Glutamatergic neuron (in vitro differentiated cells): Measurements from ENCODE around the gene ZNF776. TPM values are rescaled to one million over a fixed set of nuclear protein-coding genes. Genes with fewer than 3 reads are reported as not detected.
"Not testable (repeated sequence)": the region's sequence is repeated elsewhere in the genome, so short reads cannot be mapped to it uniquely, and the experiment has no call there.

Source experiments
- DNase-seq: peaks from one replicate; pipeline ENCODE4 v3.0.0; 2022
- H3K27ac Mint-ChIP-seq: one replicate; pipeline ENCODE4 v1.8.0; 2020; ENCODE audit warnings: mild to moderate bottlenecking, mixed read lengths, inconsistent platforms; ENCODE audit not compliant: unreplicated experiment
- H3K27me3 Mint-ChIP-seq: one replicate; pipeline ENCODE4 v1.8.0; 2020; ENCODE audit warnings: mild to moderate bottlenecking, moderate library complexity, mixed read lengths, inconsistent platforms; ENCODE audit not compliant: unreplicated experiment
- H3K36me3 Mint-ChIP-seq: one replicate; pipeline ENCODE4 v1.8.0; 2020; ENCODE audit warnings: mild to moderate bottlenecking, mixed read lengths, inconsistent platforms; ENCODE audit not compliant: unreplicated experiment
- H3K4me1 Mint-ChIP-seq: one replicate; pipeline ENCODE4 v1.8.0; 2020; ENCODE audit warnings: mild to moderate bottlenecking, low read depth, mixed read lengths, inconsistent platforms; ENCODE audit not compliant: unreplicated experiment
- H3K4me3 Mint-ChIP-seq: one replicate; pipeline ENCODE4 v1.8.0; 2020; ENCODE audit warnings: mild to moderate bottlenecking, mixed read lengths, inconsistent platforms; ENCODE audit not compliant: unreplicated experiment
- H3K9me3 Mint-ChIP-seq: one replicate; pipeline ENCODE4 v1.8.0; 2020; ENCODE audit warnings: mild to moderate bottlenecking, moderate library complexity, mixed read lengths, inconsistent platforms; ENCODE audit not compliant: unreplicated experiment
- total RNA-seq: library from RNA; stranded (reverse); fragmentation: NEBNext Ultra II Directional; extraction: Animal tissue kit (Norgen Biotek cat#: 25700); gene quantifications from one replicate; pipeline ENCODE4 v1.2.1, GENCODE V29; 2021; ENCODE audit not compliant: unreplicated experiment
- TF ChIP-seq, protein P1 (sequence below): fragments of 200-600 bp; sonication (generic); IDR thresholded peaks from one replicate; pipeline ENCODE4 v1.5.0; 2021; ENCODE audit not compliant: partially characterized antibody, unreplicated experiment

ZNF776 gene
- total RNA-seq, 1 donor from 2014 or later, result 41.5 TPM

DNA sequence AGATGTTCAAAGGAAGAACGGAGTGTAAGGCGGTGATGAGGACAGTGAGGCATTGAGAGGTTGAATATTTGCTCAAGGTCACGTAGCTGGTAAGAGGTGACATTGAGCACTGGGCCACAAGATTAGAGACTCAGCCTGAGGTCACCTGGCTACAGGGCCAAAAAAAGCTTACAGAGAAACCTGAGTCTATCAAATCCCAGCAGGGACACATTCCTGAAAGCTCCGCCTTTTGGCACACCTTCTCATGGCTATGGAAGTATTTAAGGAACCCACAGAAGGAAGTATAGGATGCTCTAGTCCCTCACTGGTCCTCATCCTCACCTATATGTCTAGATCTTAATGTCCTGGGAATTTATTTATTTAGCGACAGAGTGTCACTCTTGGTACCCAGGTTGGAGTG is 40.3 kb downstream of the ZNF776 start:
- Mint-ChIP-seq H3K36me3 (peaks cover 31% of the 10 kb centered on the region), H3K27ac (no peak overlapping the region)
- DNase-seq, result no peak

DNA sequence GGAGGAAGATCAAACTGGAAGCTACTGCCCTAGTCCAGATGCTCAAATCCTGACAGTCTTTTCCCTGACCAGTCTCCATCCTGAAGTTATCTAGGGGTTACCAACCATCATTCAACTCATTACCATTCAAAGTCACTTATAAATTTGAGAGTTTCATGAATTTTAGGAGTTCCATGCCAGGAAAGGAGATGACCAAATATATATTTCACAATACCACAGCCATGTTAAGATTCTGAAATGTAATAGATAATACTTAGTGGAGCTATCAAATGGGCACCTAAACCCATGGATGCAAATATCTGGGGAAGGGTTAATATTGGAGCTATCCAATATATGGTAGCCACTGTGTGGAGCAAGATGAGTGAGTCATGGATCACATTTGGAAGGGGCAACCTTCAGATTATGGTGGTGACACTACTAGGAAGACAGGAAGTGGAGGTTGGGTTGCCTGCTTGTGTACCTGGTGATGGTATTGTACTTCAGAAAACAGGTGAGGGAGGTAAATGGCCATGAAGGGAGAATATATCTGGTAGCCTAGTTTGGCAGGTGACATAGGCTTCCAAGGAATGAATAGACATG is 41.6 kb downstream of the ZNF776 start:
- TF ChIP-seq, protein P1, sequence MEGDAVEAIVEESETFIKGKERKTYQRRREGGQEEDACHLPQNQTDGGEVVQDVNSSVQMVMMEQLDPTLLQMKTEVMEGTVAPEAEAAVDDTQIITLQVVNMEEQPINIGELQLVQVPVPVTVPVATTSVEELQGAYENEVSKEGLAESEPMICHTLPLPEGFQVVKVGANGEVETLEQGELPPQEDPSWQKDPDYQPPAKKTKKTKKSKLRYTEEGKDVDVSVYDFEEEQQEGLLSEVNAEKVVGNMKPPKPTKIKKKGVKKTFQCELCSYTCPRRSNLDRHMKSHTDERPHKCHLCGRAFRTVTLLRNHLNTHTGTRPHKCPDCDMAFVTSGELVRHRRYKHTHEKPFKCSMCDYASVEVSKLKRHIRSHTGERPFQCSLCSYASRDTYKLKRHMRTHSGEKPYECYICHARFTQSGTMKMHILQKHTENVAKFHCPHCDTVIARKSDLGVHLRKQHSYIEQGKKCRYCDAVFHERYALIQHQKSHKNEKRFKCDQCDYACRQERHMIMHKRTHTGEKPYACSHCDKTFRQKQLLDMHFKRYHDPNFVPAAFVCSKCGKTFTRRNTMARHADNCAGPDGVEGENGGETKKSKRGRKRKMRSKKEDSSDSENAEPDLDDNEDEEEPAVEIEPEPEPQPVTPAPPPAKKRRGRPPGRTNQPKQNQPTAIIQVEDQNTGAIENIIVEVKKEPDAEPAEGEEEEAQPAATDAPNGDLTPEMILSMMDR, result no peak
- Mint-ChIP-seq H3K4me1 (peaks cover 1% of the 10 kb centered on the region), H3K27ac (no peak overlapping the region), H3K36me3 (peaks cover 31% of the 10 kb centered on the region), H3K9me3 (peaks cover 2% of the 10 kb centered on the region), H3K27me3 (no peaks in the 10 kb centered on the region), H3K4me3 (peak overlapping the region; percentile 42)
- DNase-seq, result no peak

More for the DNA sequence above, 40.3 kb downstream of the ZNF776 start:
- H3K27me3 Mint-ChIP-seq, result no peaks in the 10 kb centered on the region
- no peaks in the 10 kb centered on the region for H3K4me1 Mint-ChIP-seq
- TF ChIP-seq, protein P1, result no peak
- H3K9me3 Mint-ChIP-seq, result peaks cover 2% of the 10 kb centered on the region
- no peak overlapping the region for H3K4me3 Mint-ChIP-seq

DNA sequence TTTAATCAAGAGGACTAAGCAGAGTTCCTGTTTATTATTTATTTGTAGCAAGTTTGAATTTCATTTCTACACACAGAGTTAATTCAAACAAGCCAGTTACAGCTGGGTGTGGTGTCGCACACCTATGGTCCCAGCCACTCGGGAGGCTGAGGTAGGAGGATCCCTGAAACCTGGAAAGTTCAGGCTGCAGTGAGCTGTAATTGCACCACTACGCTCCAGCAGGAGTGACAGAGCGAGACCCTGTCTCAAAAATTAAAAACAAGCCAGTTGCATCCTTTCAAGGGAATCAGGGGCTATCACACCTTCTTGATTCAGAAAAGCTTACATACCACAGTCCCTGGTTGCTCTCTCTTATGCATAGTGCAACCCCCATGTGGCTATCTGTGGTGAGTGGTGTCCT is 42.7 kb downstream of the ZNF776 start:
- no peak for DNase-seq
- Mint-ChIP-seq H3K36me3 (peaks cover 31% of the 10 kb centered on the region), H3K4me3 (no peak overlapping the region), H3K4me1 (peaks cover 1% of the 10 kb centered on the region), H3K27me3 (no peaks in the 10 kb centered on the region), H3K9me3 (peaks cover 2% of the 10 kb centered on the region), H3K27ac (no peak overlapping the region)
- TF ChIP-seq, protein P1, result no peak

DNA sequence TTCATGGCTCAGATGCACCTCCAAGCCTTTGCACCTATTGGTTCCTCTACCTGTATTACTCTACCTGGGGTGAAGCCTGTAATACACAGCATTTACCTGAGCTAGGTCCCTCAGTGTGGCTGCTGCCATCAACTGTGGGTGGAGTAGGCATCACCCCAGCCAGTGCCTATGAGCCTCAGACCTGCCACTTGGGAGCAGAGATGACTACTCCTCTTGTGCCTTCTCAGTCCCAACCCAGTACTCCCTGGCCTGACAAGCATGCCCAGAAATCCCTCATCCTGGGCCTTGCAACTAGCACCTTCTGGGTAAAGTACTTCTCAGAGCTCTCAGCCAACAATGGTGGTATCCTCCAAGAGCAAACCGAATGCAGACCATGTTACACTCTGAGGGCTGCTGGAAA is 50.0 kb downstream of the ZNF776 start:
- not testable (repeated sequence) for H3K27me3 Mint-ChIP-seq, H3K4me1 Mint-ChIP-seq, H3K9me3 Mint-ChIP-seq, H3K4me3 Mint-ChIP-seq, DNase-seq, H3K27ac Mint-ChIP-seq, H3K36me3 Mint-ChIP-seq

DNA sequence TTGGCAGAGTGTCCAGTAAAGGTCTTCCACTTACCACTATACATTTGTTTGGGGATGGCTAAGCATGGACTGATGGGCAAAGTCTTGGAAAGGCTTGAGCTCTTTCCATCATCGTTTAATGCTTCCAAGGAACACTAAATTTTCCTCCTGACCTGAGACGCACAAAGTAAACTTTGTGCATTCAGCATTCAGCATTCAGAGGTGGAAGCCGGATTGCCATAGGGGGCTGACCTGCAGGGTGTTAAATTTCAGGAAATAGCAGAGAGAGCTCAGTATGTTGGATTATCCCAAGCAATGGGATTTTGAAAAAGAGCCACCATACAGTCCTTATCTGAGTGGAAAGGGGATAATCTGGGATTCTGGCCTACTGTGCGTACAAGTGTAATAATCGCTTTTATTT is 54.1 kb downstream of the ZNF776 start:
- Mint-ChIP-seq H3K9me3 (peaks cover 4% of the 10 kb centered on the region), H3K27me3 (peaks cover 3% of the 10 kb centered on the region), H3K4me3 (peak overlapping the region; percentile 4), H3K4me1 (peaks cover 18% of the 10 kb centered on the region), H3K27ac (peak overlapping the region; percentile 39), H3K36me3 (no peaks in the 10 kb centered on the region)
- no peak for DNase-seq
- TF ChIP-seq, protein P1, result no peak
